ENCODE data around the gene C1orf94. TPM values are rescaled to one million over a fixed set of nuclear protein-coding genes. Genes with fewer than 3 reads are reported as not detected.

Gene C1orf94
- total RNA-seq, 6 donors from 2014 or later = not detected

DNA sequence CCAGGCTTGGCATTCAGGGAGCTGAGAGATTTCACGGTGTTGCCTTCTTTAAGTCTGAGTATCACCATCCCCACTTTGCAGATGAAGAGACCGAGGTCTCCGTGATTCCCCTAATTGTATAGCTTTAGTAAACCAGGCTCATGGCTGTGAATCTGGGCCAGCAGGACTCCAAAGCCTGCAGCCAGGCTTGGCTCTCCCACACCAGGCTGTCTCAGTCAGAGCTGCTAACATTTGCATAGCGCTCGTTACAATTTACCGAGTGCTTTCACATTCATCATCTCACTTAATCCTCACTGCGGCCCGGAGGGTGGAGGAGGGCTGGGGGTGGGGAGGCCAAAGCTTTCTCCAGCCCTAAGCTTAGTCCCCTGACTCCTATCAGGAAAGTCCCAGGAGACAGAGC lies 11.7 kb downstream of the C1orf94 start:
- Histone ChIP-seq H3K36me3 (no peaks in the 10 kb centered on the region), H3K4me1 (no peaks in the 10 kb centered on the region), H3K27ac (no peak overlapping the region), H3K4me3 (no peak overlapping the region), H3K9me3 (peaks cover 0 to 15% (median 9%) of the 10 kb centered on the region in 4 donors), H3K27me3 (no peaks in the 10 kb centered on the region)
- ATAC-seq (ENCODE audit: low FRiP score in 2 of 2) = no peak
- TF ChIP-seq POLR2AphosphoS5 (IDR thresholded peaks at IDR 0.05) (no peak), POLR2A (IDR thresholded peaks at IDR 0.05) (no peak), EP300 (IDR thresholded peaks at IDR 0.05) (no peak)
- TF ChIP-seq, protein P1, sequence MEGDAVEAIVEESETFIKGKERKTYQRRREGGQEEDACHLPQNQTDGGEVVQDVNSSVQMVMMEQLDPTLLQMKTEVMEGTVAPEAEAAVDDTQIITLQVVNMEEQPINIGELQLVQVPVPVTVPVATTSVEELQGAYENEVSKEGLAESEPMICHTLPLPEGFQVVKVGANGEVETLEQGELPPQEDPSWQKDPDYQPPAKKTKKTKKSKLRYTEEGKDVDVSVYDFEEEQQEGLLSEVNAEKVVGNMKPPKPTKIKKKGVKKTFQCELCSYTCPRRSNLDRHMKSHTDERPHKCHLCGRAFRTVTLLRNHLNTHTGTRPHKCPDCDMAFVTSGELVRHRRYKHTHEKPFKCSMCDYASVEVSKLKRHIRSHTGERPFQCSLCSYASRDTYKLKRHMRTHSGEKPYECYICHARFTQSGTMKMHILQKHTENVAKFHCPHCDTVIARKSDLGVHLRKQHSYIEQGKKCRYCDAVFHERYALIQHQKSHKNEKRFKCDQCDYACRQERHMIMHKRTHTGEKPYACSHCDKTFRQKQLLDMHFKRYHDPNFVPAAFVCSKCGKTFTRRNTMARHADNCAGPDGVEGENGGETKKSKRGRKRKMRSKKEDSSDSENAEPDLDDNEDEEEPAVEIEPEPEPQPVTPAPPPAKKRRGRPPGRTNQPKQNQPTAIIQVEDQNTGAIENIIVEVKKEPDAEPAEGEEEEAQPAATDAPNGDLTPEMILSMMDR (IDR thresholded peaks at IDR 0.05) = no peak
- DNase-seq = no peak
- WGBS, 2 donors = 18 to 24% methylated on average over 6 to 8 of the region's 8 CpGs

DNA sequence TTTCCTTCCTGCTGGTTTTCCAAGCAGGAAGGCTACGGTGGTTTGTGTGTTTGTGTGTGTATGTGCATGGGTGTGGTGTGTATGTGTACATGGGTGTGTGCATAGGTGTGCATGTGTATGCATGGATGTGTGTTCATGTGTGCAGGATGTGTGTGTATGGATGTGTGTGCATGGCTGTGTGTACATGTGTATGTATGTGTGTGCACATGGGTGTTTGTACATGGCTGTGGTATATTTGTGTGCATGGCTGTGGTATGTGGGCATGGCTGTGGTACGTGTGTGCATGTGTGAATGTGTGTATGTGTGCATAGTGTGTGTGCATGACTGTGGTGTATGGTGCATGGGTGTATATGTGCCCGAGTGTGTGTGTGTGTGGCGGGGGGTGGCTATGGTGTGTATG lies 12.3 kb downstream of the C1orf94 start:
- ATAC-seq (ENCODE audit: low FRiP score in 2 of 2) (peak in 1 of 2 donors; percentile 23), DNase-seq (no peak)
- TF ChIP-seq EP300 (IDR thresholded peaks at IDR 0.05) (no peak), POLR2A (IDR thresholded peaks at IDR 0.05) (no peak), POLR2AphosphoS5 (IDR thresholded peaks at IDR 0.05) (no peak)
- TF ChIP-seq, protein P1 (IDR thresholded peaks at IDR 0.05) = no peak
- Histone ChIP-seq H3K36me3 (no peaks in the 10 kb centered on the region), H3K4me1 (no peaks in the 10 kb centered on the region), H3K27ac (no peak overlapping the region), H3K27me3 (no peaks in the 10 kb centered on the region), H3K4me3 (no peak overlapping the region), H3K9me3 (peaks cover 0 to 15% (median 9%) of the 10 kb centered on the region in 4 donors)
- 71 to 73% methylated on average over 4 of the region's 4 CpGs for WGBS, 2 donors

DNA sequence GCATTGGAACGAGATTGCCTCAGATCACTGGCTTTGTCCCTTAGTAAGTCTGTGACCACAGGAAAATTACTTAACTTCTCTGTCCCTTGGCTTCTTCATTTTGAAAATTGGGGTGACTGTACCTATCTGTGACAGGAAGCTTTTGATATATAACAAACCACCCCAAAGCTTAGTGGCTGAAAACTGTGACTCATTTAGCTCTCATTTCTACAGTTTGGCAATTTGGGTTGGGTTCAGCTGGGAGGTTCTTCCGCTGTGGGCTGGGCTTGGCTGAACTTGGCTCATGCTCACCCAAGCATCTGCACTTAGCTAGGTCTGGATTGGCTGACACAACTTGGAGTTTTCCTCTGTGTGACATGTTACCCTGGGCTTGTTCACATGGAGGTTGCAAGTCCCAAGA lies 14.0 kb downstream of the C1orf94 start:
- DNase-seq = no peak

DNA sequence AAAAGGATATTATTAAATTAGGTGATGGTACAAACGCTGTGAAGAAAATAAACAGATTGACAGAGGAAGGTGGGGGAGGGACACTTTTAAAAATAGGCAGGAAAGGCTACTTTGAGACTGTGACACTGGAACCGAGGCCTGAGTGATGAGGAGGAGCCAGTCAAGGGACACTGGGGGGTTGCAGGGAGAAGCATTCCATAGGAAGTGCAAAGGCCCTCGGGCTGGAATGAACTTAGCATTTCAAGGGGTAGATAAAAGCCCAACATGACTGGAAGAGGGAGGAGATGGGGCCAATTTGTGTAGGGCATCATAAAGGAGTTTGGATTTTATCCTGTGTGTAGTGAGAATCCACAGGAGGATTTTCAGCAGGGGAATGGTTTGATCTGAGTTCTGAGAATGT lies 15.9 kb downstream of the C1orf94 start:
- Histone ChIP-seq H3K27ac (no peak overlapping the region), H3K9me3 (peaks cover 0 to 15% (median 9%) of the 10 kb centered on the region in 4 donors), H3K27me3 (no peaks in the 10 kb centered on the region), H3K36me3 (no peaks in the 10 kb centered on the region), H3K4me1 (no peaks in the 10 kb centered on the region), H3K4me3 (no peak overlapping the region)
- DNase-seq (no peak), ATAC-seq (ENCODE audit: low FRiP score in 2 of 2) (no peak)
- 30 to 32% methylated on average over 3 of the region's 3 CpGs for WGBS, 2 donors
- TF ChIP-seq POLR2AphosphoS5 (IDR thresholded peaks at IDR 0.05) (no peak), POLR2A (IDR thresholded peaks at IDR 0.05) (no peak), EP300 (IDR thresholded peaks at IDR 0.05) (no peak)
- TF ChIP-seq, protein P1 (IDR thresholded peaks at IDR 0.05) = no peak

More for the DNA sequence above, 14.0 kb downstream of the C1orf94 start:
- ATAC-seq (ENCODE audit: low FRiP score in 2 of 2) = no peak
- Histone ChIP-seq H3K36me3 (no peaks in the 10 kb centered on the region), H3K27me3 (no peaks in the 10 kb centered on the region), H3K9me3 (peaks cover 0 to 15% (median 9%) of the 10 kb centered on the region in 4 donors), H3K27ac (no peak overlapping the region), H3K4me1 (no peaks in the 10 kb centered on the region), H3K4me3 (no peak overlapping the region)
- 86 to 90% methylated on average over 2 of the region's 2 CpGs for WGBS, 2 donors
- TF ChIP-seq POLR2A (IDR thresholded peaks at IDR 0.05) (no peak), POLR2AphosphoS5 (IDR thresholded peaks at IDR 0.05) (no peak), EP300 (IDR thresholded peaks at IDR 0.05) (no peak)
- TF ChIP-seq, protein P1 (IDR thresholded peaks at IDR 0.05) = no peak

DNA sequence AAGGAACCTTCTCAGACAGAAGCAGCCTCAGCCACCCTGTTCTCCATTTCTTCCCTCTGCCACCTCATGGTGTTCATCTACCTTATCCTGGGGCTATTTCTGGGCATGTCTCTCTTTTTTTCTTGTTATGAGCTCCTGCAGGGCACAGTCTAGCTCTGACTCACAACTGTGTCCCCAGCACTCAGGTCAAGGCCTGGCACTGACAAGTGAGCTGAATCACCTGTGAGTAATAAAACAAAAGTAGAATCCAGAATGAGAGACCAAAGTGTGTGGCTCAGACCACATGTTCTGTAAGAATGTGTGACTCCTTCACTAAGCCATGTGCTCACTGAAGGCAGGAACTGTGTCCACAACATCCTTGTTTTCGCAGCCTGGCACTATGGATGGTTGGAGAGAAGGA lies 23.2 kb downstream of the C1orf94 start:
- WGBS, 2 donors = 95% methylated on average over 1 of the region's 1 CpG
- H3K9me3 ChIP-seq = no peaks in the 10 kb centered on the region
- TF ChIP-seq, protein P1 (IDR thresholded peaks at IDR 0.05) = no peak
- no peak for TF ChIP-seq POLR2AphosphoS5 (IDR thresholded peaks at IDR 0.05)
- no peak for TF ChIP-seq EP300 (IDR thresholded peaks at IDR 0.05)
- no peak for TF ChIP-seq POLR2A (IDR thresholded peaks at IDR 0.05)
- no peak overlapping the region for H3K27ac ChIP-seq
- no peaks in the 10 kb centered on the region for H3K4me1 ChIP-seq
- H3K27me3 ChIP-seq = no peaks in the 10 kb centered on the region
- ATAC-seq (ENCODE audit: low FRiP score in 2 of 2) = no peak
- H3K36me3 ChIP-seq = no peaks in the 10 kb centered on the region
- no peak overlapping the region for H3K4me3 ChIP-seq
- no peak for DNase-seq
